ENCODE measurements around the gene PLEKHO1. TPM values are rescaled to one million over a fixed set of nuclear protein-coding genes. Genes with fewer than 3 reads are reported as not detected.
"Not testable (repeated sequence)": the region's sequence is repeated elsewhere in the genome, so short reads cannot be mapped to it uniquely, and the experiment has no call there.

Gene PLEKHO1
- total RNA-seq, 1 donor: 27.7 TPM

DNA sequence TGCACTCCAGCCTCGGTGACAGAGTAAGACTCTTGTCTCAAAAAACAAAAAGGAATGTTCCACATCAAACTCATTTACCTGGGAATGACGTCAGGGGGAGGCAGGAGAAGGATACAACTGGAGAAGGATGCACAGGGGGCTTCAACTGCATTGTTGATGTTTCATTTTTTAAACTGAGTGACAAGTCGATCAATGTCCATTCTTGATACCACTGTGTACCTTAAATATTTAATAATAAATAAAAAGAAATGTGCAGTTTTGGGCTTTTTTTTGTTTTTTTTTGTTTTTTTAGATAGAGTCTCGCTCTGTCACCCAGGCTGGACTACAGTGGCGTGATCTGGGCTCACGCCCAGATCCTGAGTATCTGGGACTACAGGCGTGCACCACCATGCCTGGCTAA lies 35.8 kb downstream of the PLEKHO1 start:
- TF ChIP-seq, protein P1, sequence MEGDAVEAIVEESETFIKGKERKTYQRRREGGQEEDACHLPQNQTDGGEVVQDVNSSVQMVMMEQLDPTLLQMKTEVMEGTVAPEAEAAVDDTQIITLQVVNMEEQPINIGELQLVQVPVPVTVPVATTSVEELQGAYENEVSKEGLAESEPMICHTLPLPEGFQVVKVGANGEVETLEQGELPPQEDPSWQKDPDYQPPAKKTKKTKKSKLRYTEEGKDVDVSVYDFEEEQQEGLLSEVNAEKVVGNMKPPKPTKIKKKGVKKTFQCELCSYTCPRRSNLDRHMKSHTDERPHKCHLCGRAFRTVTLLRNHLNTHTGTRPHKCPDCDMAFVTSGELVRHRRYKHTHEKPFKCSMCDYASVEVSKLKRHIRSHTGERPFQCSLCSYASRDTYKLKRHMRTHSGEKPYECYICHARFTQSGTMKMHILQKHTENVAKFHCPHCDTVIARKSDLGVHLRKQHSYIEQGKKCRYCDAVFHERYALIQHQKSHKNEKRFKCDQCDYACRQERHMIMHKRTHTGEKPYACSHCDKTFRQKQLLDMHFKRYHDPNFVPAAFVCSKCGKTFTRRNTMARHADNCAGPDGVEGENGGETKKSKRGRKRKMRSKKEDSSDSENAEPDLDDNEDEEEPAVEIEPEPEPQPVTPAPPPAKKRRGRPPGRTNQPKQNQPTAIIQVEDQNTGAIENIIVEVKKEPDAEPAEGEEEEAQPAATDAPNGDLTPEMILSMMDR (IDR thresholded peaks at IDR 0.05; ENCODE audit: insufficient read depth, low read length): no peak
- H3K4me3 ChIP-seq (ENCODE audit: low read depth, low read length): no peak overlapping the region
- DNase-seq (ENCODE audit: low read depth): no peak

DNA sequence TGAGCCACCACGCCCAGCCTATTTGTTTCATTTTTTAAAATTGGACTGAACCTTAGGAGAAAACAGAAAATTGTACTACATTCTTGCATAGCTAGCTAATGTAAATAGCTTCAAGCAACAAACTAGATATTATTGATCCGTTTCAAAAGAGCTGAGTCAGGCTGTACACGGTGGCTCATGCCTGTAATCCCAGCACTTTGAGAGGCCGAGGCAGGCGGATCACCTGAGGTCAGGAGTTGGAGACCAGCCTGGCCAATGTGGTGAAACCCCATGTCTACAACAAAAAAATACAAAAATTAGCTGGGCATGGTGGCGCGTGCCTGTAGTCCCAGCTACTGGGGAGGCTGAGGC lies 36.7 kb downstream of the PLEKHO1 start:
- not testable (repeated sequence) for DNase-seq (ENCODE audit: low read depth); H3K4me3 ChIP-seq (ENCODE audit: low read depth, low read length)

DNA sequence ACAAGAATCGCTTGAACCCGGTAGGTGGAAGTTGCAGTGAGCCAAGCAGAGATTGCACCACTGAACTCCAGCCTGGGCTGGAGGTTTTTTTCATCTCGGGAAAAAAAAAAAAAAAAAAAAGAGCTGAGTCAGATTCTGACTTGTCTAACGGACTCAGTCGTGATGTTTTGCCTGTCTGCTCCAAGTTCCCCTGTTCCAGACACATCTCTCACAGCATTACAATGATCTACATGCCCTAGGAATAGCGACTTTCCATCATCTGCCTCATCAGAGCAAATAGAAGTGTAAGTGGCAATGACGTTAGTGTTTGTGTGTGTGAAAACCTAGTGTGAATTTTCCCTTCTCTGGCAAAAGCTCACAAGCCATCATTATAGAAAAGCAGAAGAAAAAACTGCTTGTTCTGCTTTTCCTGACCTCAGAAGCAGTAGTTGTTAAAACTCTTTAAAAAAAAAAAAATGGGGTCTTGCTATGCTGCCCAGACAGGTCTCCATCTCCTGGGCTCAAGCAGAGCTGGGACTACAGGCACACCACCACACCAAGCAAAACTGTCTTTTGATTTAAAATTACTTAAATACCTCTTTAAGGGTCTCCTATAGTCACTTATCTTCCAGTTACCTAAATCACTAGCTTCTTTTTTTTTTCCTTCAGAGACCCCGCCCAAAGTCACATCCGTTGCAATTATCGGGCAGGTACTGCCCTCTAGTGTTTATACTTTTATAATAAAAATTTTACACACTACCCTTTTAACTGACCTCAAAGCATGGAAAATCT lies 37.3 kb downstream of the PLEKHO1 start:
- DNase-seq (ENCODE audit: low read depth): peak; percentile 70
- TF ChIP-seq, protein P1 (IDR thresholded peaks at IDR 0.05; ENCODE audit: insufficient read depth, low read length): peak; percentile 34
- peak overlapping the region; percentile 32 for H3K4me3 ChIP-seq (ENCODE audit: low read depth, low read length)

DNA sequence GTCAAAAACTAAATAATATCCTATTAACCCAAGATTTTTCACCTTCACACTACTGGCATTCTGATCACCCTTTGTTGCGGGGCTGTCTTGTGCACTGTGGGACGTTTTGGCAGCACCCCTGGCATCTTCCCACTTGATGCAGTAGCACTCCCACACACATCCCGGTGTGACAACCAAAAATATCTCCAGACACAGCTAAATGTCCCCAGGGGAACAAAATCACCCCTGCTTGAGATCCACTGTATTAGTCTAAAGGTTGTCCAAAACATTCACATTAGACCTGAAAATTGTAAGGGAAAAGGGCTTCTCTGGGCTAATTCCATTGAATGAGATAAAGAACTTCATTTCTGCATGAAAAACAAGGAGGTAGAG lies 37.8 kb downstream of the PLEKHO1 start:
- no peak overlapping the region for H3K4me3 ChIP-seq (ENCODE audit: low read depth, low read length)
- no peak for DNase-seq (ENCODE audit: low read depth)
- TF ChIP-seq, protein P1 (IDR thresholded peaks at IDR 0.05; ENCODE audit: insufficient read depth, low read length): no peak

DNA sequence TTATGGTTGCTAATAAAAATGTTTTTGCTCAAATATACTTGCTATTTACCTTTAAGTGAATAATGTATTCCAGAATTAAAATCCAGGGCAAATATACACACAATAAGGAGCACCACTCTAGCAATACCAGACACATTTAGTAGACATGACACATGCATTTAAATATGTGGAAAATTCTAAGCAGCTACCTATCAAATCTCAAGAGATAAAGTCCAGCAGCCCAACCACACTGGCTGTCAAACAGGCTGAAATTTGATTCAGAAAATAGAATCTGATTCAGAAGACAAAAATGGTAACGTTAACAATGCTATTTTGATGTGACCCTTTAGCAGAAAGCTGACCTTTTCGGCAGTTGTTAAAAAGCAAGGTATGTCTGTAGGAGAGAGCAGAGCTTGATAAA lies 42.3 kb downstream of the PLEKHO1 start:
- no peak overlapping the region for H3K4me3 ChIP-seq (ENCODE audit: low read depth, low read length)
- TF ChIP-seq, protein P1 (IDR thresholded peaks at IDR 0.05; ENCODE audit: insufficient read depth, low read length): no peak
- DNase-seq (ENCODE audit: low read depth): peak; percentile 88

DNA sequence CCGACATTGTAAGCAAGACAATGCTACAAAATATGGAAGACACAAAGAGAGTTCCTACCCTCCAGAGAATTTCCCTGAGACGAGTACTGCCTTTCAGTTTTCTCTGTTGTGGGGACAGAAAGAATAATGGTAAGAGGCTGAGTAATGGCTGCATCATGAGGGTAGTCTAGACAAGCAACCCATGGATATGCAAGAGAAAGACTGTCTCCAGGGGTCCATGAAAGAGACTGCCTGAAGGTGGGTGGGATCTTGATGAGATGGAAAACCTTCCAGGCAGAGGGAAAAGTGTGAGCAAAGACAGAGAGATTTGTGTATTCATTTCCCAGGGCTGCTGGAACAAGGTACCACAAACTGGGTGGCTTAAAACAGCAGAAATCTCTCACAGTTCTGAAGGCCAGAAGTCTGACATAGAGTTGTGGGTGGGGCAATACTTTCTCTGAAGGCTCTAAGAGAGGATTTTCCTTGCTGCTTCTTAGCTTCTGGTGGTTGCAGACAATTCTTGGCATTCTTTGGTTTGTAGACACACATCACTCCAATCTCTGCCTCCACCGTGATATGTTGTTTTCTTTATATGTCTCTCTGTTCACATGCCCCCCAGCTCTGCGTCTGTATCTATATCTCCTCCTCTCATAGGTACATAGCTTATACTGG lies 44.8 kb downstream of the PLEKHO1 start:
- TF ChIP-seq, protein P1 (IDR thresholded peaks at IDR 0.05; ENCODE audit: insufficient read depth, low read length): no peak
- DNase-seq (ENCODE audit: low read depth): peak; percentile 60
- H3K4me3 ChIP-seq (ENCODE audit: low read depth, low read length): no peak overlapping the region

DNA sequence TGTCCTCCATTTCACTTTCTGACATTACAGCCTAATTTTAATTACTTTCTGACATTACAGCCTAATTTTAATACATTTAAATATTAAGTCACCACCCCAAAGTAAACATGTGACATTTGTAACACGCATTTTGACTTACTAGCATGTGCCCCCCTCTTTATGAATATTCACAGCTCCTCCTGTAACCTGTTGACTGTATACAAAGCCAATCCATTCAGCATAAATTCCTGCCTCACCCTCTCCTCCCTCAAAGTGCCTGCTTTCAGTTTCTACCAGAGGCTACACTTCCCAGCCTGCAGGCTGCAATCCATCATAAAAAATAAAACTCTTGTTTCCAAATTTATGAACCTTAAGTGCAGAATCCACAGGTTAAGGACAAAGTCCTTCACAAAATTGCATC lies 46.7 kb downstream of the PLEKHO1 start:
- H3K4me3 ChIP-seq (ENCODE audit: low read depth, low read length): no peak overlapping the region
- no peak for DNase-seq (ENCODE audit: low read depth)
- TF ChIP-seq, protein P1 (IDR thresholded peaks at IDR 0.05; ENCODE audit: insufficient read depth, low read length): no peak

All from fibroblast of the aortic adventitia (primary cell).